ENCODE results near the gene CA10. TPM values are rescaled to one million over a fixed set of nuclear protein-coding genes. Genes with fewer than 3 reads are reported as not detected.

Gene CA10
- total RNA-seq, 1 experiment from 2014 or later = not detected

- intact Hi-C loops (cut with micrococcal nuclease; ENCODE audit: unreplicated experiment) = no loop called here
Observed at GRCh38 chr17:51799981-51800380, 358.5 kb downstream of the CA10 start.

GRCh38 chr17:51799240-51799639, 359.3 kb downstream of the CA10 start:
- Histone ChIP-seq H3K9me3 (ENCODE audit: low read depth, low read length, poor library complexity, severe bottlenecking) (no peaks in the 10 kb centered on the region), H3K4me3 (ENCODE audit: low read depth, low read length, poor library complexity, severe bottlenecking) (no peak overlapping the region), H3K27ac (ENCODE audit: low read depth, low read length, poor library complexity, severe bottlenecking) (no peak overlapping the region), H3K4me1 (ENCODE audit: insufficient read depth, low read length, poor library complexity, severe bottlenecking) (no peaks in the 10 kb centered on the region), H3K36me3 (ENCODE audit: insufficient read depth, low read length, poor library complexity, severe bottlenecking) (no peaks in the 10 kb centered on the region), H3K27me3 (replicated peaks; ENCODE audit: insufficient read depth, low read depth, low read length, poor library complexity) (no peaks in the 10 kb centered on the region)
- POLR2A ChIA-PET (ENCODE audit: low non-redundant PET) = no interaction called here
- intact Hi-C loops (cut with micrococcal nuclease; ENCODE audit: unreplicated experiment) = no loop called here
- DNase-seq (ENCODE audit: low spot score) = no peak
- BruUV-seq (replicated peaks) = no TSS peak
- CTCF ChIA-PET = no interaction called here
- TF ChIP-seq EZH2 (IDR thresholded peaks at IDR 0.05; ENCODE audit: borderline replicate concordance, low read depth, low read length, poor library complexity, severe bottlenecking) = no peak
- TF ChIP-seq CTCF (conservative IDR thresholded peaks at IDR 0.05; ENCODE audit: low read depth, low read length) = no peak

More at GRCh38 chr17:51799981-51800380, 358.5 kb downstream of the CA10 start:
- Histone ChIP-seq H3K27me3 (replicated peaks; ENCODE audit: insufficient read depth, low read depth, low read length, poor library complexity) (no peaks in the 10 kb centered on the region), H3K9me3 (ENCODE audit: low read depth, low read length, poor library complexity, severe bottlenecking) (no peaks in the 10 kb centered on the region), H3K4me1 (ENCODE audit: insufficient read depth, low read length, poor library complexity, severe bottlenecking) (no peaks in the 10 kb centered on the region), H3K4me3 (ENCODE audit: low read depth, low read length, poor library complexity, severe bottlenecking) (no peak overlapping the region), H3K27ac (ENCODE audit: low read depth, low read length, poor library complexity, severe bottlenecking) (no peak overlapping the region), H3K36me3 (ENCODE audit: insufficient read depth, low read length, poor library complexity, severe bottlenecking) (no peaks in the 10 kb centered on the region)
- TF ChIP-seq EZH2 (IDR thresholded peaks at IDR 0.05; ENCODE audit: borderline replicate concordance, low read depth, low read length, poor library complexity, severe bottlenecking) (no peak), CTCF (conservative IDR thresholded peaks at IDR 0.05; ENCODE audit: low read depth, low read length) (no peak)
- ChIA-PET CTCF (no interaction called here), POLR2A (ENCODE audit: low non-redundant PET) (no interaction called here)
- no TSS peak for BruUV-seq (replicated peaks)
- DNase-seq (ENCODE audit: low spot score) = no peak

GRCh38 chr17:51797150-51797549, 361.4 kb downstream of the CA10 start:
- no TSS peak for BruUV-seq (replicated peaks)
- ChIA-PET CTCF (no interaction called here), POLR2A (ENCODE audit: low non-redundant PET) (no interaction called here)
- no peaks in the 10 kb centered on the region for H3K27me3 ChIP-seq (replicated peaks; ENCODE audit: insufficient read depth, low read depth, low read length, poor library complexity)
- no peaks in the 10 kb centered on the region for H3K9me3 ChIP-seq (ENCODE audit: low read depth, low read length, poor library complexity, severe bottlenecking)
- no peak for DNase-seq (ENCODE audit: low spot score)
- TF ChIP-seq CTCF (conservative IDR thresholded peaks at IDR 0.05; ENCODE audit: low read depth, low read length) = no peak
- TF ChIP-seq EZH2 (IDR thresholded peaks at IDR 0.05; ENCODE audit: borderline replicate concordance, low read depth, low read length, poor library complexity, severe bottlenecking) = no peak
- no peak overlapping the region for H3K4me3 ChIP-seq (ENCODE audit: low read depth, low read length, poor library complexity, severe bottlenecking)
- no peaks in the 10 kb centered on the region for H3K36me3 ChIP-seq (ENCODE audit: insufficient read depth, low read length, poor library complexity, severe bottlenecking)
- no peak overlapping the region for H3K27ac ChIP-seq (ENCODE audit: low read depth, low read length, poor library complexity, severe bottlenecking)
- no peaks in the 10 kb centered on the region for H3K4me1 ChIP-seq (ENCODE audit: insufficient read depth, low read length, poor library complexity, severe bottlenecking)
- intact Hi-C loops (cut with micrococcal nuclease; ENCODE audit: unreplicated experiment) = no loop called here

Data from A673 (cell line).